HG03469 (cell line): ENCODE results near the gene LIMS2.

Experiments used
- ATAC-seq: cut with Tn5 transposase; IDR thresholded peaks from one replicate; pipeline ENCODE4 v1.9.1; 2021; ENCODE audit warnings: mild to moderate bottlenecking, moderate library complexity, moderate number of reproducible peaks; ENCODE audit not compliant: unreplicated experiment

Gene LIMS2

GRCh38 chr2:127674241-127675209 lies 805 bp downstream of the LIMS2 start:
- ATAC-seq, result no peak

- no peak for ATAC-seq
These were observed 1.9 kb downstream of the LIMS2 start for GRCh38 chr2:127673291-127674069.

GRCh38 chr2:127672341-127673224 lies 2.7 kb downstream of the LIMS2 start:
- no peak for ATAC-seq

- no peak for ATAC-seq
These were observed 3.6 kb downstream of the LIMS2 start for GRCh38 chr2:127671557-127672302.

GRCh38 chr2:127670957-127671290 lies 4.4 kb downstream of the LIMS2 start:
- ATAC-seq, result no peak

- ATAC-seq, result no peak
These were observed 5.0 kb downstream of the LIMS2 start for GRCh38 chr2:127670055-127670956.

GRCh38 chr2:127669056-127669455 lies 6.3 kb downstream of the LIMS2 start:
- no peak for ATAC-seq

- ATAC-seq, result no peak
These were observed 9.9 kb downstream of the LIMS2 start for GRCh38 chr2:127665267-127665893.

- no peak for ATAC-seq
These were observed 10.5 kb downstream of the LIMS2 start for GRCh38 chr2:127664895-127665225.

GRCh38 chr2:127664065-127664894 lies 11.1 kb downstream of the LIMS2 start:
- ATAC-seq, result no peak

- ATAC-seq, result no peak
These were observed 11.7 kb downstream of the LIMS2 start for GRCh38 chr2:127663566-127664064.

GRCh38 chr2:127662937-127663565 lies 12.3 kb downstream of the LIMS2 start:
- ATAC-seq, result no peak

GRCh38 chr2:127661949-127662510 lies 13.3 kb downstream of the LIMS2 start:
- ATAC-seq, result no peak

- no peak for ATAC-seq
These were observed 14.2 kb downstream of the LIMS2 start for GRCh38 chr2:127661072-127661649.

GRCh38 chr2:127660291-127660578 lies 15.1 kb downstream of the LIMS2 start:
- no peak for ATAC-seq

- no peak for ATAC-seq
These were observed 15.7 kb downstream of the LIMS2 start for GRCh38 chr2:127659408-127660290.
